GM12878 (cell line): ENCODE measurements around the gene POLA1. TPM values are rescaled to one million over a fixed set of nuclear protein-coding genes. Genes with fewer than 3 reads are reported as not detected.

Experiments
- ATAC-seq: fragments of 200-7000 bp; cut with Tn5 transposase; 3 replicates; pipeline ENCODE4 v1.9.1; 2020; ENCODE audit warnings: mild to moderate bottlenecking, moderate library complexity
- BruUV-seq: library from RNA; stranded (reverse); fragments of 400-500 nt; replicated peaks from 2 replicates; lab custom pipeline; 2021; lab: Mats Ljungman, UMichigan
- CTCF ChIA-PET: fragments of 300-600 bp; sonication (Branson Sonifier 250); formaldehyde crosslinking; extraction: SDS; loops from one replicate; lab custom pipeline; 2021; ENCODE audit warnings: inconsistent platforms; lab: Yijun Ruan, JAX
- POLR2A ChIA-PET: fragments of 350-600 bp; formaldehyde crosslinking; extraction: SDS; loops from one replicate; lab custom pipeline; 2021; ENCODE audit warnings: inconsistent platforms; lab: Charles Lee
- RAD21 ChIA-PET: fragments of 300-600 bp; sonication (Branson Sonifier 250); formaldehyde crosslinking; loops from one replicate; lab custom pipeline; 2023; ENCODE audit warnings: antibody characterized with exemption; ENCODE audit not compliant: unreplicated experiment; lab: Charles Lee
- SMC1A ChIA-PET: fragments of 300-600 bp; sonication (Branson Sonifier 250); formaldehyde crosslinking; loops from one replicate; lab custom pipeline; 2023; ENCODE audit not compliant: unreplicated experiment, uncharacterized antibody; lab: Charles Lee
- DNase-seq: peaks from one replicate; pipeline ENCODE4 v3.0.0-alpha.2; 2011; ENCODE audit warnings: low read depth, low spot score
- FAIRE-seq: peaks from 3 replicates; lab custom pipeline; 2011; peaks lifted over from hg19 to GRCh38; lab: Jason Lieb, UNC
- H2AFZ ChIP-seq: 2 replicates; pipeline ENCODE4 v1.6.0; 2011; ENCODE audit warnings: low read depth, low read length, control low read depth; ENCODE audit not compliant: control insufficient read depth
- H3K27ac ChIP-seq: 2 replicates; pipeline ENCODE4 v1.5.1; 2011; ENCODE audit warnings: control low read depth; ENCODE audit not compliant: control insufficient read depth, insufficient read depth
- H3K27me3 ChIP-seq, 2 experiments: replicated peaks in 1 of 2; 2 replicates each; pipeline versions ENCODE4 v1.6.0 to v1.6.1; 2011; ENCODE audit warnings: low read length in 1 of 2; ENCODE audit not compliant: control insufficient read depth in 2 of 2, insufficient read depth in 2 of 2
- H3K36me3 ChIP-seq, 2 experiments: 2 replicates each; pipeline ENCODE4 v1.5.1; 2011; ENCODE audit warnings: low read length in 1 of 2; ENCODE audit not compliant: control insufficient read depth in 2 of 2, insufficient read depth in 2 of 2
- H3K4me1 ChIP-seq: 2 replicates; pipeline ENCODE4 v1.6.1; 2011; ENCODE audit warnings: mild to moderate bottlenecking, low read length, moderate library complexity, mixed read lengths; ENCODE audit not compliant: control insufficient read depth, insufficient read depth
- H3K4me2 ChIP-seq: 2 replicates; pipeline ENCODE4 v1.6.0; 2011; ENCODE audit warnings: control low read depth; ENCODE audit not compliant: control insufficient read depth, insufficient read depth
- H3K4me3 ChIP-seq: fragments of 200-600 bp; sonication (generic); 2 replicates; pipeline ENCODE4 v1.5.1; 2016
- H3K79me2 ChIP-seq: 2 replicates; pipeline ENCODE4 v1.6.0; 2011; ENCODE audit warnings: low read length; ENCODE audit not compliant: control insufficient read depth, insufficient read depth
- H3K9ac ChIP-seq: 2 replicates; pipeline ENCODE4 v1.8.0; 2011; ENCODE audit warnings: low read length, control low read depth, mixed read lengths; ENCODE audit not compliant: control insufficient read depth, insufficient read depth
- H3K9me3 ChIP-seq: replicated peaks from 3 replicates; pipeline ENCODE4 v1.5.1; 2011; ENCODE audit warnings: mild to moderate bottlenecking, low read length; ENCODE audit not compliant: control insufficient read depth, insufficient read depth
- H4K20me1 ChIP-seq: 2 replicates; pipeline ENCODE4 v1.6.0; 2011; ENCODE audit not compliant: control insufficient read depth, insufficient read depth
- CHD2 ChIP-seq: IDR thresholded peaks from 2 replicates; pipeline ENCODE4 v1.6.1; 2011; ENCODE audit warnings: low read depth, low read length, improper control_type of control experiment, borderline replicate concordance
- CHD4 ChIP-seq: fragments of 200-600 bp; sonication (generic); IDR thresholded peaks from 2 replicates; pipeline ENCODE4 v1.6.1; 2016; ENCODE audit warnings: mild to moderate bottlenecking
- CREM ChIP-seq: IDR thresholded peaks from 2 replicates; pipeline ENCODE4 v1.6.1; 2014; ENCODE audit warnings: antibody characterized with exemption, low read depth
- EED ChIP-seq: sonication (generic); IDR thresholded peaks from 2 replicates; pipeline ENCODE4 v1.6.1; 2016; ENCODE audit warnings: antibody characterized with exemption, low read depth
- EP300 ChIP-seq, 2 experiments: fragments of 150-350 bp in 1 of 2; IDR thresholded peaks; 2 replicates each; pipeline ENCODE4 v1.6.1; 2011 to 2012; ENCODE audit warnings: low read depth in 2 of 2, low read length in 2 of 2, borderline replicate concordance in 1 of 2, improper control_type of control experiment in 1 of 2, inconsistent platforms in 1 of 2; ENCODE audit not compliant: control insufficient read depth in 1 of 2
- FOXM1 ChIP-seq: IDR thresholded peaks from 2 replicates; pipeline ENCODE4 v1.6.1; 2012; ENCODE audit warnings: low read depth, mild to moderate bottlenecking, inconsistent platforms, low read length, moderate library complexity
- GABPA ChIP-seq: IDR thresholded peaks from 2 replicates; pipeline ENCODE4 v1.6.1; 2014; ENCODE audit warnings: antibody characterized with exemption, low read depth, mild to moderate bottlenecking, inconsistent platforms
- IKZF2 ChIP-seq, 2 experiments: fragments of 450-650 bp; IDR thresholded peaks; 2 replicates each; pipeline ENCODE4 v1.6.1; 2017; ENCODE audit warnings: mild to moderate bottlenecking in 2 of 2, moderate library complexity in 2 of 2
- KLF5 ChIP-seq: fragments of 450-650 bp; IDR thresholded peaks from 2 replicates; pipeline ENCODE4 v1.6.1; 2014; ENCODE audit warnings: mild to moderate bottlenecking; ENCODE audit not compliant: partially characterized antibody
- MTA3 ChIP-seq: IDR thresholded peaks from 2 replicates; pipeline ENCODE4 v1.6.1; 2012; ENCODE audit warnings: low read length, inconsistent platforms, borderline replicate concordance
- POLR2AphosphoS2 ChIP-seq: IDR thresholded peaks from 2 replicates; pipeline ENCODE4 v1.6.1; 2011; ENCODE audit warnings: low read depth, mild to moderate bottlenecking, low read length, improper control_type of control experiment, moderate library complexity
- SRF ChIP-seq, 2 experiments: IDR thresholded peaks; 2 replicates each; pipeline ENCODE4 v1.6.1; 2011; ENCODE audit warnings: low read depth in 2 of 2, low read length in 2 of 2, mild to moderate bottlenecking in 1 of 2, moderate library complexity in 1 of 2
- STAT3 ChIP-seq: IDR thresholded peaks from 2 replicates; pipeline ENCODE4 v1.6.1; 2011; ENCODE audit warnings: low read depth, low read length, improper control_type of control experiment
- WGBS: methylation state at CpG from one replicate; pipeline ENCODE4 v1.1.6; 2016; ENCODE audit warnings: low lambda C conversion rate; ENCODE audit not compliant: insufficient replicate concordance, insufficient coverage; ENCODE audit errors: missing lambda C conversion rate; 5-methylcytosine and 5-hydroxymethylcytosine counted together
- in situ Hi-C: fragments of 300-500 bp; cut with MboI; formaldehyde crosslinking; loops from 9 replicates; pipeline ENCODE4 v1.14.3; 2018; ENCODE audit warnings: mixed read lengths
- intact Hi-C: fragments of 100-400 bp; cut with micrococcal nuclease; formaldehyde crosslinking; loops from one replicate; pipeline ENCODE4 v1.14.2; 2022; ENCODE audit not compliant: unreplicated experiment
- polyA plus RNA-seq, 11 experiments: library from polyadenylated mRNA; depleted of rRNA in 4 of 11; unstranded in 6 of 11; stranded (reverse) in 5 of 11; fragments of >200 nt; fragmentation: Nextera tagmentation in 4 of 11; fragmentation: Illumina TruSeq in 1 of 11; extraction: Ambion mirVana in 4 of 11; extraction: Trizol in 1 of 11; gene quantifications; 1 replicate in 1 of 11; 2 replicates in 10 of 11; pipeline versions ENCODE4 v1.2.1 to v1.2.3, GENCODE V29; 2011 to 2016; ENCODE audit warnings: inconsistent platforms in 2 of 11, missing spikeins in 2 of 11, low read depth in 1 of 11
- total RNA-seq, 4 experiments: library from RNA; depleted of rRNA in 3 of 4; stranded (reverse); fragments of >200 nt in 3 of 4; fragmentation: Illumina TruSeq in 1 of 4; extraction: Trizol in 1 of 4; gene quantifications; 2 replicates each; pipeline versions ENCODE4 v1.2.1 to v1.2.3, GENCODE V29; 2013 to 2021
- TF ChIP-seq, protein P1 (sequence below): IDR thresholded peaks from 2 replicates; pipeline ENCODE4 v1.6.1; 2011; ENCODE audit warnings: borderline replicate concordance, low read depth, mild to moderate bottlenecking, moderate library complexity, low read length; ENCODE audit not compliant: insufficient read depth, poor library complexity, severe bottlenecking
- TF ChIP-seq, protein P2 (sequence below): IDR thresholded peaks from 2 replicates; pipeline ENCODE4 v1.6.1; 2012; ENCODE audit warnings: low read depth, low read length, improper control_type of control experiment
- TF ChIP-seq, protein P3 (sequence below): fragments of 450-650 bp; IDR thresholded peaks from 2 replicates; pipeline ENCODE4 v1.6.1; 2018; ENCODE audit warnings: mild to moderate bottlenecking, low read depth, moderate library complexity; ENCODE audit not compliant: partially characterized antibody
- TF ChIP-seq, protein P4 (sequence below): fragments of 450-650 bp; IDR thresholded peaks from 2 replicates; pipeline ENCODE4 v1.6.1; 2016; ENCODE audit warnings: mild to moderate bottlenecking

Gene POLA1
- total and polyA plus RNA-seq, 10 of the 15 experiments (the other 5 are each of a cell fraction or from before 2014, with no cell fraction given): 6.5 to 34.7 (median 24.8) TPM

GRCh38 chrX:25039036-25039435 lies 345.3 kb downstream of the POLA1 start:
- H3K4me2 ChIP-seq: no peak overlapping the region
- ChIA-PET SMC1A (no interaction called here), CTCF (no interaction called here), POLR2A (no interaction called here), RAD21 (no interaction called here)
- H3K9ac ChIP-seq: no peak overlapping the region
- no peak for ATAC-seq
- in situ Hi-C loops (no loop called here), intact Hi-C loops (no loop called here)
- no peak for TF ChIP-seq POLR2AphosphoS2
- TF ChIP-seq FOXM1: no peak
- no peak for TF ChIP-seq CHD2
- TF ChIP-seq, protein P1, sequence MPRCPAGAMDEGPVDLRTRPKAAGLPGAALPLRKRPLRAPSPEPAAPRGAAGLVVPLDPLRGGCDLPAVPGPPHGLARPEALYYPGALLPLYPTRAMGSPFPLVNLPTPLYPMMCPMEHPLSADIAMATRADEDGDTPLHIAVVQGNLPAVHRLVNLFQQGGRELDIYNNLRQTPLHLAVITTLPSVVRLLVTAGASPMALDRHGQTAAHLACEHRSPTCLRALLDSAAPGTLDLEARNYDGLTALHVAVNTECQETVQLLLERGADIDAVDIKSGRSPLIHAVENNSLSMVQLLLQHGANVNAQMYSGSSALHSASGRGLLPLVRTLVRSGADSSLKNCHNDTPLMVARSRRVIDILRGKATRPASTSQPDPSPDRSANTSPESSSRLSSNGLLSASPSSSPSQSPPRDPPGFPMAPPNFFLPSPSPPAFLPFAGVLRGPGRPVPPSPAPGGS: no peak
- TF ChIP-seq SRF (IDR thresholded peaks at IDR 0.05; ENCODE audit: low read depth in 2 of 2, low read length in 2 of 2): no peak
- TF ChIP-seq GABPA: no peak
- TF ChIP-seq, protein P2, sequence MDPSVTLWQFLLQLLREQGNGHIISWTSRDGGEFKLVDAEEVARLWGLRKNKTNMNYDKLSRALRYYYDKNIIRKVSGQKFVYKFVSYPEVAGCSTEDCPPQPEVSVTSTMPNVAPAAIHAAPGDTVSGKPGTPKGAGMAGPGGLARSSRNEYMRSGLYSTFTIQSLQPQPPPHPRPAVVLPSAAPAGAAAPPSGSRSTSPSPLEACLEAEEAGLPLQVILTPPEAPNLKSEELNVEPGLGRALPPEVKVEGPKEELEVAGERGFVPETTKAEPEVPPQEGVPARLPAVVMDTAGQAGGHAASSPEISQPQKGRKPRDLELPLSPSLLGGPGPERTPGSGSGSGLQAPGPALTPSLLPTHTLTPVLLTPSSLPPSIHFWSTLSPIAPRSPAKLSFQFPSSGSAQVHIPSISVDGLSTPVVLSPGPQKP: no peak
- TF ChIP-seq, protein P3, sequence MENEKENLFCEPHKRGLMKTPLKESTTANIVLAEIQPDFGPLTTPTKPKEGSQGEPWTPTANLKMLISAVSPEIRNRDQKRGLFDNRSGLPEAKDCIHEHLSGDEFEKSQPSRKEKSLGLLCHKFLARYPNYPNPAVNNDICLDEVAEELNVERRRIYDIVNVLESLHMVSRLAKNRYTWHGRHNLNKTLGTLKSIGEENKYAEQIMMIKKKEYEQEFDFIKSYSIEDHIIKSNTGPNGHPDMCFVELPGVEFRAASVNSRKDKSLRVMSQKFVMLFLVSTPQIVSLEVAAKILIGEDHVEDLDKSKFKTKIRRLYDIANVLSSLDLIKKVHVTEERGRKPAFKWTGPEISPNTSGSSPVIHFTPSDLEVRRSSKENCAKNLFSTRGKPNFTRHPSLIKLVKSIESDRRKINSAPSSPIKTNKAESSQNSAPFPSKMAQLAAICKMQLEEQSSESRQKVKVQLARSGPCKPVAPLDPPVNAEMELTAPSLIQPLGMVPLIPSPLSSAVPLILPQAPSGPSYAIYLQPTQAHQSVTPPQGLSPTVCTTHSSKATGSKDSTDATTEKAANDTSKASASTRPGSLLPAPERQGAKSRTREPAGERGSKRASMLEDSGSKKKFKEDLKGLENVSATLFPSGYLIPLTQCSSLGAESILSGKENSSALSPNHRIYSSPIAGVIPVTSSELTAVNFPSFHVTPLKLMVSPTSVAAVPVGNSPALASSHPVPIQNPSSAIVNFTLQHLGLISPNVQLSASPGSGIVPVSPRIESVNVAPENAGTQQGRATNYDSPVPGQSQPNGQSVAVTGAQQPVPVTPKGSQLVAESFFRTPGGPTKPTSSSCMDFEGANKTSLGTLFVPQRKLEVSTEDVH: no peak
- TF ChIP-seq STAT3: no peak
- no peak for TF ChIP-seq CREM
- TF ChIP-seq, protein P4, sequence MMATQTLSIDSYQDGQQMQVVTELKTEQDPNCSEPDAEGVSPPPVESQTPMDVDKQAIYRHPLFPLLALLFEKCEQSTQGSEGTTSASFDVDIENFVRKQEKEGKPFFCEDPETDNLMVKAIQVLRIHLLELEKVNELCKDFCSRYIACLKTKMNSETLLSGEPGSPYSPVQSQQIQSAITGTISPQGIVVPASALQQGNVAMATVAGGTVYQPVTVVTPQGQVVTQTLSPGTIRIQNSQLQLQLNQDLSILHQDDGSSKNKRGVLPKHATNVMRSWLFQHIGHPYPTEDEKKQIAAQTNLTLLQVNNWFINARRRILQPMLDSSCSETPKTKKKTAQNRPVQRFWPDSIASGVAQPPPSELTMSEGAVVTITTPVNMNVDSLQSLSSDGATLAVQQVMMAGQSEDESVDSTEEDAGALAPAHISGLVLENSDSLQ: no peak
- no peak for TF ChIP-seq IKZF2 (IDR thresholded peaks at IDR 0.05)
- no peak for TF ChIP-seq KLF5
- TF ChIP-seq CHD4: no peak
- no peak for TF ChIP-seq EED
- no peak for TF ChIP-seq MTA3
- TF ChIP-seq EP300 (IDR thresholded peaks at IDR 0.05; ENCODE audit: borderline replicate concordance in 1 of 2, control insufficient read depth in 1 of 2, low read depth in 2 of 2, low read length in 2 of 2): no peak
- no peak overlapping the region for H3K4me3 ChIP-seq
- DNase-seq: no peak
- FAIRE-seq: no peak
- WGBS: 73% methylated on average over 10 of the region's 10 CpGs
- H3K79me2 ChIP-seq: no peaks in the 10 kb centered on the region
- H4K20me1 ChIP-seq: no peaks in the 10 kb centered on the region
- no peaks in the 10 kb centered on the region for H3K4me1 ChIP-seq
- no peaks in the 10 kb centered on the region for H3K27me3 ChIP-seq
- no peaks in the 10 kb centered on the region for H3K36me3 ChIP-seq
- no TSS peak for BruUV-seq
- no peaks in the 10 kb centered on the region; the same call in 2 of the 3 replicates for H3K9me3 ChIP-seq
- no peak overlapping the region for H2AFZ ChIP-seq
- H3K27ac ChIP-seq: no peak overlapping the region
